Activated CD8-positive, alpha-beta memory T cell treated with anti-CD3 and anti-CD28 coated beads for 24 hours (primary cell): ENCODE results near the gene NFATC2.
"Not testable (repeated sequence)": the region's sequence is repeated elsewhere in the genome, so short reads cannot be mapped to it uniquely, and the experiment has no call there.

ENCODE experiments used
- DNase-seq: peaks from one replicate; pipeline ENCODE4 v3.0.0-alpha.2; 2020

The NFATC2 gene

GRCh38 chr20:51345601-51346101 is 196.9 kb downstream of the NFATC2 start:
- DNase-seq = no peak

- DNase-seq = not testable (repeated sequence)
Measured at GRCh38 chr20:51343802-51344201, 198.7 kb downstream of the NFATC2 start.

GRCh38 chr20:51342510-51343236 is 199.8 kb downstream of the NFATC2 start:
- DNase-seq = no peak

GRCh38 chr20:51341581-51341980 is 200.9 kb downstream of the NFATC2 start:
- no peak for DNase-seq

GRCh38 chr20:51340451-51340840 is 202.1 kb downstream of the NFATC2 start:
- no peak for DNase-seq

GRCh38 chr20:51339721-51340450 is 202.6 kb downstream of the NFATC2 start:
- DNase-seq = no peak

- no peak for DNase-seq
Measured at GRCh38 chr20:51338692-51339440, 203.7 kb downstream of the NFATC2 start.

GRCh38 chr20:51337126-51337805 is 205.3 kb downstream of the NFATC2 start:
- DNase-seq = no peak
